HG03432 (cell line): ENCODE data around the gene PBLD.

ENCODE experiments used
- ATAC-seq: cut with Tn5 transposase; IDR thresholded peaks from one replicate; pipeline ENCODE4 v1.9.1; 2021; ENCODE audit warnings: mild to moderate bottlenecking, moderate library complexity; ENCODE audit not compliant: unreplicated experiment

Gene PBLD

DNA sequence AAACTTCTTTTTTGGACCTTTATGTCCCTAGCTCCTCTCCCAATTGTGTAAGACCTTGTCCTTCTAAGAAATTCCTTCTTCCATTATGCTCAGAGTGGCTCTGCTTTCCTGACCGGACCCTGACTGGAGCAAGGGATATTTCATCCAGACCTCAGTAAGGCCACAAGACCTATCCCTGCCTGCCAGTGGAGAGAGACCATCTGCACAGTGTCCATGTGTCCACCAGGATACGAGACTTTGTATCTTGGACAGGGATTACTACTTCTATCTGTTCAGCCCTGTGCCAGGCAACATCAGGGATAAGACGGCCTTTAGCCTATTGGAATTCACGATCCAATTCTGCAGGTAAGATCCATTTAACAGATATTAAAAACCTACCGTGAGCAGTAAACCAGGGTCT, 93.7 kb downstream of the PBLD start:
- no peak for ATAC-seq

DNA sequence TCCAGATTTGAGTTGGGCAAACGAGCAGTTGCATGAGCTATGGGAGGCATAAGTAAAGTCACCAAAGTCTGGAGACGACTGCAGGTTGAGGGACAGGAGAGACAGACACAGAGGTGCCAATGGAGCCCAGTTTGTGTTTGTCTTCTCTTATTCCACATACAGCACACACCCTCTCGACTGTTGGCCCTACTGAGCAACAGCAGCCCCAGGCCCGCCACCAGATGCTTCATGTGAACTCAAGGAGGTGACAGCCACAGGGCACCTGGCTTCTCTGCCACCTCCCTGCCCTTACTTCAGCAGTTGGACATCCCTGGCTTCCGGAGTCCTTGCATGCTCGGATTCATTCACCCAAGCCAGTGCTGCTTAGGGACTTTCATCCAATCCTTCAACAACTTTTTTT, 94.4 kb downstream of the PBLD start:
- no peak for ATAC-seq

DNA sequence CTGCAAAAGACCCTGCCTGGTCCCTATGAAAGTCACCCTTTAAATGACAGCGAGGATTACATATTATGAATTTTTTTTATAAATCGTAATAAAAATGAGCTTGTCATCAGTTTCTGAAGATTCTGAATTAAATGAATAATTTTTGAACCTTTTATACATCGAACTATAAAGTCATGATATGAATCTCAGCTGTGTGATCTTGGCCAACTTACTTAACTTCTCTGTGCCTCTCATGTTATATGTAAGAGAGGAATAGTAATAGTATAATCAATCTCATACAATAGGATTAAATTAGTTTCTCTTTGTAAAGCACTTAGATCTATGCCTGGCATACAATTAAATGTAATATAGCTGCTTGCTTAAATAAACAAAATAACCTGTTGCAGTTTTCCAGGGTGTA, 95.6 kb downstream of the PBLD start:
- no peak for ATAC-seq

DNA sequence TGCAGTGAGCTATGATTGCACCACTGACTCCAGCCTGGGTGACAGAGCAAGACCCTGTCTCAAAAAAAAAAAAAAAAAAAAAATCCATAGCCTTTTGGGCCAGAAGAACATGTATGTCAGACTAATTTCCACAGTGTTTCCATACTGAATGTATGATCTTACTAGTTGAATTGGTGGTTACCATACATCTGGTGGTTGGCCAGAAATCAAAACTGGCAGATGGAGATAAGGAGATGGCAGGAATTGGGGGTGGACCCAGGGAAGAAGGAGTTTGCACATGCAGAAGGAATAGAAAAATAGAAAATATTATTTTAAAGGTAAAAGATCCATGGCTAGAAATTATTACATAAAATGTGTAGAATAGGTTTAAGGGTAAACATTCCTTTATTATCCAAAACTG, 97.1 kb downstream of the PBLD start:
- no peak for ATAC-seq

DNA sequence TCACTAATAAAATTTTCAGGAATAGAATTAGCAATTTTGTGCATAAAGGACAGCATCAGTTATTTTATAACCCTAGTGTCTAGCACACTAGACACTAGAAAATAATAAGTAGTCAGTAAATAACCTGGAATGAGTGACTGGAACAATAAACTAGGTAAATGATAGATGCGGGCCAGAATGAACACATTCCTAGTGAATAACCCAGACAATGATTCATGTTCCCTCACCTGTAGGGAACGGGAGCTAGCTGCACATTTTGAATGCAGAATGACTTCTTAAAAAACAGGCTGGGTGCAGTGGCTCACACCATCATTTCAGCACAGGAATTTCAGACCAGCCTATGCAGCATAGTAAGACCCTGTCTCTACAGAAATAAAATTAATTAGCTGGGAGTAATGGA, 97.6 kb downstream of the PBLD start:
- ATAC-seq = no peak

DNA sequence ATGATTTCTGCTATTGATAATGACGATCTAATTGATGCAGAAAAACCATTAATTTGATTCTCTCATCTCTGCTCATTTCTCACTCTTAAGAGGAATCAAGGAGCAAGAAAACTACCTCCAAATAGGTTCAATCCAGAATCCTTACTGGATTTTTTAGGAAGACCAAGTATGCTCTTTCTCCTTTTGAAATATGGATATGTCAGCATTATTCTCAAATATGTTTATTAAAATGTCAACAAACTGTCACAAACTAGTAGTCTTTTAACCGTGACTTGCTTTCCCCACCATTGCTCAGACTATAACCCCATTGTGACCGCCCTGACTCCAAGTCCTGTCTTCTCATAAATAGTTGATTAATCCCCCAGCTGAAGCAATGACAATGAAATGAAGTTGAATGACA, 99.7 kb downstream of the PBLD start:
- ATAC-seq = no peak
